GM18505 (cell line): ENCODE data around the gene BBLN.

ENCODE experiments used
- ATAC-seq: cut with Tn5 transposase; IDR thresholded peaks from one replicate; pipeline ENCODE4 v1.9.1; 2021; ENCODE audit not compliant: unreplicated experiment
- POLR2A ChIP-seq: IDR thresholded peaks from 4 replicates; pipeline ENCODE4 v1.6.1; 2011; ENCODE audit warnings: borderline replicate concordance; ENCODE audit not compliant: insufficient read depth, insufficient read length; ENCODE audit errors: extremely low read depth

BBLN gene

DNA sequence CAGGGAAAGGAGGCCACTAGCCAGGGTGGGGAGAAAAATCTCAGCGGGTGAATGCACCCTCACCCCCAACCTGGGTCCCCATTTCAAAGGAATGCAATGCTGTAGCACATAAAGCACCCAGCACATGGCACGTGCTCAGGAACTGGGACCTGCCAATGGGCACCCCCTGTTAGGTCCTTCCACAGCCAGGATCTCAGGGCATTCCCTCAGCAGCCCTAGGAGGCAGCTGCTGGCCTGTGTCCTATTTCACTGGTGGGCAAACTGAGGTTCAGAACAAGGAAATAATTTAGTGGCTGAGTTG is 51.9 kb downstream of the BBLN start:
- no peak for TF ChIP-seq POLR2A
- ATAC-seq: no peak
